K562 (cell line): ENCODE results near the gene YIF1A. TPM values are rescaled to one million over a fixed set of nuclear protein-coding genes. Genes with fewer than 3 reads are reported as not detected.

Experiments
- ATF1 ChIP-seq, 2 experiments: fragments of 450-650 bp in 1 of 2; IDR thresholded peaks; 2 replicates each; pipeline ENCODE4 v1.6.1; 2016; ENCODE audit warnings: missing compliant biosample characterization in 1 of 2, missing genetic modification characterization in 1 of 2
- CBFA2T3 ChIP-seq: fragments of 450-650 bp; IDR thresholded peaks from 2 replicates; pipeline ENCODE4 v1.6.1; 2017
- CTBP1 ChIP-seq: fragments of 450-650 bp; IDR thresholded peaks from 2 replicates; pipeline ENCODE4 v1.6.1; 2016; ENCODE audit warnings: borderline replicate concordance
- ELF1 ChIP-seq: fragments of 200-800 bp; sonication (Bioruptor generic); IDR thresholded peaks from 2 replicates; pipeline ENCODE4 v1.6.1; 2016; ENCODE audit warnings: missing genetic modification characterization, missing compliant biosample characterization
- MTA3 ChIP-seq: fragments of 450-650 bp; formaldehyde crosslinking; IDR thresholded peaks from 2 replicates; pipeline ENCODE4 v1.6.1; 2017; ENCODE audit warnings: mild to moderate bottlenecking, borderline replicate concordance
- MYC ChIP-seq, 2 experiments: fragments of 250-450 bp in 1 of 2; sonication (Bioruptor Pico) in 1 of 2; IDR thresholded peaks; 2 replicates each; pipeline versions ENCODE4 v1.5.1 to v1.6.1; 2012 to 2021; ENCODE audit warnings: low read depth in 2 of 2, borderline replicate concordance in 1 of 2, improper control_type of control experiment in 1 of 2, low read length in 1 of 2, mild to moderate bottlenecking in 1 of 2, moderate library complexity in 1 of 2
- RBM34 ChIP-seq: fragments of 200-400 bp; formaldehyde crosslinking; IDR thresholded peaks from 2 replicates; pipeline ENCODE4 v1.6.1; 2018; ENCODE audit warnings: low read length, borderline replicate concordance; ENCODE audit not compliant: insufficient read depth
- ZNF253 ChIP-seq: fragments of 250-450 bp; sonication (Bioruptor Pico); conservative IDR thresholded peaks from 2 replicates; pipeline ENCODE4 v1.6.1; 2021; ENCODE audit warnings: mild to moderate bottlenecking
- polyA plus RNA-seq, 8 experiments: library from polyadenylated mRNA; depleted of rRNA in 4 of 8; stranded (reverse) in 5 of 8; unstranded in 3 of 8; fragments of >200 nt; fragmentation: Nextera tagmentation in 2 of 8; fragmentation: Illumina TruSeq in 1 of 8; extraction: Ambion mirVana in 2 of 8; extraction: Trizol in 1 of 8; gene quantifications; 2 replicates each; pipeline versions ENCODE4 v1.2.1 to v1.2.3, GENCODE V29; 2011 to 2014; ENCODE audit warnings: inconsistent platforms in 1 of 8, missing spikeins in 1 of 8
- total RNA-seq, 7 experiments: library from RNA; depleted of rRNA in 6 of 7; stranded (reverse); fragments of >200 nt in 6 of 7; fragmentation: Illumina TruSeq in 2 of 7; extraction: Trizol in 2 of 7; gene quantifications; 2 replicates each; pipeline versions ENCODE4 v1.2.1 to v1.2.3, GENCODE V29; 2011 to 2021; ENCODE audit warnings: low replicate concordance in 1 of 7
- TF ChIP-seq, protein P1 (sequence below): fragments of 450-650 bp; IDR thresholded peaks from 2 replicates; pipeline ENCODE4 v1.6.1; 2017; ENCODE audit warnings: antibody characterized with exemption
- TF ChIP-seq, protein P2 (sequence below): fragments of 450-650 bp; formaldehyde crosslinking; IDR thresholded peaks from 2 replicates; pipeline ENCODE4 v1.4.0; 2020; ENCODE audit warnings: mild to moderate bottlenecking, moderate library complexity
- TF ChIP-seq, protein P3 (sequence below): fragments of 250-450 bp; sonication (Bioruptor Pico); IDR thresholded peaks from 2 replicates; pipeline ENCODE4 v1.8.0; 2022; ENCODE audit warnings: moderate library complexity, mild to moderate bottlenecking, inconsistent platforms
- TF ChIP-seq, protein P4 (sequence below): fragments of 450-650 bp; formaldehyde crosslinking; IDR thresholded peaks from 2 replicates; pipeline ENCODE4 v1.4.0; 2020; ENCODE audit warnings: mild to moderate bottlenecking, moderate library complexity
- TF ChIP-seq, protein P5 (sequence below): fragments of 450-650 bp; IDR thresholded peaks from 2 replicates; pipeline ENCODE4 v1.6.1; 2016; ENCODE audit warnings: borderline replicate concordance

Gene YIF1A
- total and polyA plus RNA-seq, 9 of the 15 experiments (the other 6 are each of a cell fraction or from before 2014, with no cell fraction given), result 8.6 to 121 (median 77.2) TPM

DNA sequence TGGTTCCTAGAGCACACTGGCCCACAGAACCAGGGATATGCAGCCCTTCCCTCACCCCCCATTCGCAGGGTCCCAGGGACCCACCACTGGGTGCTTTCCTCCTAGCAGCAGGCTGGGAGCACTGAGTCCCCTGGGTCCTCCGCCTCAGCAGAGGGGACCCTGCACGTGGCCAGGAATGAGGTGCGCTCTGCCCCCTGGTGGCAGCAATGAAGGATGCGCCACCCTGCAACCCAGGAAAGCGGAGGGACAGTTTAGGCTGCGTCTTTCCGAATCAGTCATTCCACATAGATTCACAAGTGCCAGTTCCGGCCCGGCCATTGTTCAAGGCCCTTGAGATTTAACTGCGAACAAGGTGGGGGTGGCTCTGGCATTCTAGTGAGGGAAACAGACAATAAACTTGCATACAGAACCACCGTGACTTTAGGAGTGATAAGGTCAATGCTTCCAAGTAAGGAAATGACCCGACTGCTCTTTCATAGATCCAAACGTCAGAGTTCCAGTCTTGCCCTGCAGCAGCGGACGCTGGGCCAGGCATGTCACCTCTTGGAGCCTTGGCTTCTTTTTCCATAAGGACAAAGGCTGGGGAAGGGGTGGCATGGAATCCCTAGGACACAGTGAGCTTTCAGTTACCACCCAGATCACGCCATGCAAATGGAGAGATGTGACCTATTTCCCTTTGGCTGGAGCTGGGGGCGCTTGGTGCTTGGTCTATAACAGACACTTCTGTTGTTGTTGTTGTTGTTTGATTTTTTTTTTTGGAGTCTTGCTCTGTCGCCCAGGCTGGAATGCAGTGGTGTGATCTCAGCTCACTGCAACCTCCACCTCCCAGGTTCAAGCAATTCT lies 39.6 kb upstream of the YIF1A start (continued):
- TF ChIP-seq, protein P1, sequence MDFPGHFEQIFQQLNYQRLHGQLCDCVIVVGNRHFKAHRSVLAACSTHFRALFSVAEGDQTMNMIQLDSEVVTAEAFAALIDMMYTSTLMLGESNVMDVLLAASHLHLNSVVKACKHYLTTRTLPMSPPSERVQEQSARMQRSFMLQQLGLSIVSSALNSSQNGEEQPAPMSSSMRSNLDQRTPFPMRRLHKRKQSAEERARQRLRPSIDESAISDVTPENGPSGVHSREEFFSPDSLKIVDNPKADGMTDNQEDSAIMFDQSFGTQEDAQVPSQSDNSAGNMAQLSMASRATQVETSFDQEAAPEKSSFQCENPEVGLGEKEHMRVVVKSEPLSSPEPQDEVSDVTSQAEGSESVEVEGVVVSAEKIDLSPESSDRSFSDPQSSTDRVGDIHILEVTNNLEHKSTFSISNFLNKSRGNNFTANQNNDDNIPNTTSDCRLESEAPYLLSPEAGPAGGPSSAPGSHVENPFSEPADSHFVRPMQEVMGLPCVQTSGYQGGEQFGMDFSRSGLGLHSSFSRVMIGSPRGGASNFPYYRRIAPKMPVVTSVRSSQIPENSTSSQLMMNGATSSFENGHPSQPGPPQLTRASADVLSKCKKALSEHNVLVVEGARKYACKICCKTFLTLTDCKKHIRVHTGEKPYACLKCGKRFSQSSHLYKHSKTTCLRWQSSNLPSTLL, result no peak
- TF ChIP-seq ATF1 (CRISPR knock-in tag; IDR thresholded peaks at IDR 0.05) (no peak), ATF1 (tag; IDR thresholded peaks at IDR 0.05) (peak; percentile 45), ZNF253 (CRISPR knock-in tag) (no peak), MTA3 (peak; percentile 82), ELF1 (tag) (peak; percentile 52), MYC (IDR thresholded peaks at IDR 0.05; ENCODE audit: low read depth, low read length) (peak; percentile 99), MYC (CRISPR knock-in tag; IDR thresholded peaks at IDR 0.05; ENCODE audit: borderline replicate concordance, low read depth) (peak; percentile 67; the same call in 1 of the 2 replicates), RBM34 (no peak), CBFA2T3 (no peak), CTBP1 (peak; percentile 83)
- TF ChIP-seq, protein P2, sequence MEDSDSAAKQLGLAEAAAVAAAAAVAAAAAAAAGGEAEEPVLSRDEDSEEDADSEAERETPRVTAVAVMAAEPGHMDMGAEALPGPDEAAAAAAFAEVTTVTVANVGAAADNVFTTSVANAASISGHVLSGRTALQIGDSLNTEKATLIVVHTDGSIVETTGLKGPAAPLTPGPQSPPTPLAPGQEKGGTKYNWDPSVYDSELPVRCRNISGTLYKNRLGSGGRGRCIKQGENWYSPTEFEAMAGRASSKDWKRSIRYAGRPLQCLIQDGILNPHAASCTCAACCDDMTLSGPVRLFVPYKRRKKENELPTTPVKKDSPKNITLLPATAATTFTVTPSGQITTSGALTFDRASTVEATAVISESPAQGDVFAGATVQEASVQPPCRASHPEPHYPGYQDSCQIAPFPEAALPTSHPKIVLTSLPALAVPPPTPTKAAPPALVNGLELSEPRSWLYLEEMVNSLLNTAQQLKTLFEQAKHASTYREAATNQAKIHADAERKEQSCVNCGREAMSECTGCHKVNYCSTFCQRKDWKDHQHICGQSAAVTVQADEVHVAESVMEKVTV (CRISPR knock-in tag), result peak; percentile 86
- TF ChIP-seq, protein P3, sequence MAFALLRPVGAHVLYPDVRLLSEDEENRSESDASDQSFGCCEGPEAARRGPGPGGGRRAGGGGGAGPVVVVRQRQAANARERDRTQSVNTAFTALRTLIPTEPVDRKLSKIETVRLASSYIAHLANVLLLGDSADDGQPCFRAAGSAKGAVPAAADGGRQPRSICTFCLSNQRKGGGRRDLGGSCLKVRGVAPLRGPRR, result no peak
- TF ChIP-seq, protein P4, sequence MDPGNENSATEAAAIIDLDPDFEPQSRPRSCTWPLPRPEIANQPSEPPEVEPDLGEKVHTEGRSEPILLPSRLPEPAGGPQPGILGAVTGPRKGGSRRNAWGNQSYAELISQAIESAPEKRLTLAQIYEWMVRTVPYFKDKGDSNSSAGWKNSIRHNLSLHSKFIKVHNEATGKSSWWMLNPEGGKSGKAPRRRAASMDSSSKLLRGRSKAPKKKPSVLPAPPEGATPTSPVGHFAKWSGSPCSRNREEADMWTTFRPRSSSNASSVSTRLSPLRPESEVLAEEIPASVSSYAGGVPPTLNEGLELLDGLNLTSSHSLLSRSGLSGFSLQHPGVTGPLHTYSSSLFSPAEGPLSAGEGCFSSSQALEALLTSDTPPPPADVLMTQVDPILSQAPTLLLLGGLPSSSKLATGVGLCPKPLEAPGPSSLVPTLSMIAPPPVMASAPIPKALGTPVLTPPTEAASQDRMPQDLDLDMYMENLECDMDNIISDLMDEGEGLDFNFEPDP (CRISPR knock-in tag), result no peak
- TF ChIP-seq, protein P5, sequence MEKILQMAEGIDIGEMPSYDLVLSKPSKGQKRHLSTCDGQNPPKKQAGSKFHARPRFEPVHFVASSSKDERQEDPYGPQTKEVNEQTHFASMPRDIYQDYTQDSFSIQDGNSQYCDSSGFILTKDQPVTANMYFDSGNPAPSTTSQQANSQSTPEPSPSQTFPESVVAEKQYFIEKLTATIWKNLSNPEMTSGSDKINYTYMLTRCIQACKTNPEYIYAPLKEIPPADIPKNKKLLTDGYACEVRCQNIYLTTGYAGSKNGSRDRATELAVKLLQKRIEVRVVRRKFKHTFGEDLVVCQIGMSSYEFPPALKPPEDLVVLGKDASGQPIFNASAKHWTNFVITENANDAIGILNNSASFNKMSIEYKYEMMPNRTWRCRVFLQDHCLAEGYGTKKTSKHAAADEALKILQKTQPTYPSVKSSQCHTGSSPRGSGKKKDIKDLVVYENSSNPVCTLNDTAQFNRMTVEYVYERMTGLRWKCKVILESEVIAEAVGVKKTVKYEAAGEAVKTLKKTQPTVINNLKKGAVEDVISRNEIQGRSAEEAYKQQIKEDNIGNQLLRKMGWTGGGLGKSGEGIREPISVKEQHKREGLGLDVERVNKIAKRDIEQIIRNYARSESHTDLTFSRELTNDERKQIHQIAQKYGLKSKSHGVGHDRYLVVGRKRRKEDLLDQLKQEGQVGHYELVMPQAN, result no peak
